ENCODE measurements around the gene MKRN2. TPM values are rescaled to one million over a fixed set of nuclear protein-coding genes. Genes with fewer than 3 reads are reported as not detected.

Gene MKRN2
- total RNA-seq, 1 experiment from 2014 or later, result 18.2 TPM

GRCh38 chr3:12556690-12557472, at the start of gene MKRN2 (continued):
- TF ChIP-seq ATF6 (CRISPR knock-in tag; IDR thresholded peaks at IDR 0.05) (0 out of 2 replicates have a peak, but pooled peaks have one; percentile 5), NR2C2 (CRISPR knock-in tag; IDR thresholded peaks at IDR 0.05) (no peak; the same call in 1 of the 2 replicates), ZNF423 (CRISPR knock-in tag; IDR thresholded peaks at IDR 0.05) (no peak), USF2 (CRISPR knock-in tag; IDR thresholded peaks at IDR 0.05) (no peak; the same call in 1 of the 2 replicates), ETV6 (CRISPR knock-in tag; IDR thresholded peaks at IDR 0.05) (peak; percentile 94), GRHL2 (CRISPR knock-in tag; IDR thresholded peaks at IDR 0.05; ENCODE audit: insufficient replicate concordance, severe bottlenecking) (no peak), TP53 (CRISPR knock-in tag; IDR thresholded peaks at IDR 0.05) (no peak; the same call in none of the 2 replicates), FOXP1 (CRISPR knock-in tag; IDR thresholded peaks at IDR 0.05; ENCODE audit: borderline replicate concordance) (peak; percentile 90), STAT6 (CRISPR knock-in tag; conservative IDR thresholded peaks at IDR 0.05; ENCODE audit: low read depth) (no peak), ZNF138 (CRISPR knock-in tag; conservative IDR thresholded peaks at IDR 0.05) (no peak), KAT7 (CRISPR knock-in tag; IDR thresholded peaks at IDR 0.05; ENCODE audit: borderline replicate concordance) (peak; percentile 57; the same call in 1 of the 2 replicates), EMX1 (CRISPR knock-in tag; IDR thresholded peaks at IDR 0.05) (no peak), TEAD1 (CRISPR knock-in tag; IDR thresholded peaks at IDR 0.05) (peak; percentile 79), ZNF219 (CRISPR knock-in tag; IDR thresholded peaks at IDR 0.05; ENCODE audit: borderline replicate concordance) (no peak), ATF1 (CRISPR knock-in tag; IDR thresholded peaks at IDR 0.05) (no peak), ZBTB21 (CRISPR knock-in tag; IDR thresholded peaks at IDR 0.05; ENCODE audit: borderline replicate concordance) (no peak), ZSCAN18 (CRISPR knock-in tag; IDR thresholded peaks at IDR 0.05) (no peak), PRDM15 (CRISPR knock-in tag; IDR thresholded peaks at IDR 0.05) (no peak), ESRRA (CRISPR knock-in tag; IDR thresholded peaks at IDR 0.05; ENCODE audit: borderline replicate concordance) (0 out of 2 replicates have a peak, but pooled peaks have one; percentile 65), USF1 (CRISPR knock-in tag; IDR thresholded peaks at IDR 0.05) (no peak), ZNF512 (CRISPR knock-in tag; IDR thresholded peaks at IDR 0.05; ENCODE audit: borderline replicate concordance) (0 out of 2 replicates have a peak, but pooled peaks have one; percentile 29), E2F4 (CRISPR knock-in tag; IDR thresholded peaks at IDR 0.05; ENCODE audit: borderline replicate concordance, low read depth) (peak; percentile 71; the same call in 1 of the 2 replicates), ZNF416 (CRISPR knock-in tag; IDR thresholded peaks at IDR 0.05) (no peak)

All from WTC11 (cell line).